PC-9 (cell line): ENCODE measurements around the gene HOXC10. TPM values are rescaled to one million over a fixed set of nuclear protein-coding genes. Genes with fewer than 3 reads are reported as not detected.
A peak's percentile ranks its signal among the peaks of the same experiment; 100 is the strongest.

Experiments used
- BruUV-seq: library from RNA; stranded (reverse); fragments of 400-500 nt; replicated peaks from 2 replicates; lab custom pipeline; 2021; lab: Mats Ljungman, UMichigan
- CTCF ChIA-PET: fragments of 300-600 bp; sonication (Branson Sonifier 250); formaldehyde crosslinking; loops from one replicate; lab custom pipeline; 2022; ENCODE audit warnings: antibody characterized with exemption; lab: Charles Lee
- POLR2A ChIA-PET: fragments of 300-600 bp; sonication (Branson Sonifier 250); formaldehyde crosslinking; loops from one replicate; lab custom pipeline; 2022; ENCODE audit warnings: antibody characterized with exemption; ENCODE audit not compliant: unreplicated experiment; lab: Charles Lee
- DNase-seq, 2 experiments: peaks; one replicate each; pipeline versions ENCODE4 v3.0.0 to v3.0.0-alpha.2; 2015 to 2022; ENCODE audit warnings: mixed read lengths in 1 of 2
- H2AFZ ChIP-seq: fragments of 200-600 bp; sonication (generic); 2 replicates; pipeline ENCODE4 v1.8.1; 2017; ENCODE audit warnings: antibody characterized with exemption
- H3F3A ChIP-seq: fragments of 200-600 bp; sonication (generic); 2 replicates; pipeline ENCODE4 v1.8.1; 2017; ENCODE audit warnings: antibody characterized with exemption, mild to moderate bottlenecking, low read depth; ENCODE audit not compliant: insufficient read depth
- H3K27ac ChIP-seq: fragments of 200-600 bp; sonication (generic); 2 replicates; pipeline ENCODE4 v1.6.1; 2016; ENCODE audit warnings: mixed run types
- H3K27me3 ChIP-seq: fragments of 200-600 bp; sonication (generic); 2 replicates; pipeline ENCODE4 v1.6.1; 2016; ENCODE audit warnings: low read depth, mixed run types; ENCODE audit not compliant: insufficient read depth
- H3K36me3 ChIP-seq: fragments of 200-600 bp; sonication (generic); 2 replicates; pipeline ENCODE4 v1.6.1; 2016; ENCODE audit warnings: low read depth, mixed run types
- H3K4me1 ChIP-seq: fragments of 200-600 bp; sonication (generic); replicated peaks from 2 replicates; pipeline ENCODE4 v1.6.1; 2016; ENCODE audit warnings: mixed run types; ENCODE audit not compliant: insufficient read depth
- H3K4me2 ChIP-seq: fragments of 200-600 bp; sonication (generic); 2 replicates; pipeline ENCODE4 v1.6.1; 2017; ENCODE audit warnings: mixed run types
- H3K4me3 ChIP-seq: fragments of 200-600 bp; sonication (generic); 2 replicates; pipeline ENCODE4 v1.6.1; 2016; ENCODE audit warnings: mixed run types
- H3K79me2 ChIP-seq: fragments of 200-600 bp; sonication (generic); 2 replicates; pipeline ENCODE4 v1.6.1; 2017; ENCODE audit warnings: low read depth, mixed run types
- H3K9me2 ChIP-seq: fragments of 200-600 bp; sonication (generic); 2 replicates; pipeline ENCODE4 v1.8.1; 2017; ENCODE audit warnings: mild to moderate bottlenecking; ENCODE audit not compliant: insufficient read depth
- H3K9me3 ChIP-seq: fragments of 200-600 bp; sonication (generic); 2 replicates; pipeline ENCODE4 v1.8.1; 2016; ENCODE audit warnings: low read depth; ENCODE audit not compliant: insufficient read depth
- H4K20me1 ChIP-seq: fragments of 200-600 bp; sonication (generic); 2 replicates; pipeline ENCODE4 v1.8.1; 2017; ENCODE audit not compliant: insufficient read depth
- EZH2 ChIP-seq: fragments of 200-600 bp; sonication (generic); IDR thresholded peaks from 2 replicates; pipeline ENCODE4 v1.8.0; 2017; ENCODE audit warnings: antibody characterized with exemption, low read depth
- intact Hi-C: fragments of 100-400 bp; cut with micrococcal nuclease; formaldehyde crosslinking; loops from one replicate; pipeline ENCODE4 v1.10.0; 2022; ENCODE audit not compliant: unreplicated experiment
- total RNA-seq: library from RNA; stranded (reverse); gene quantifications from 2 replicates; pipeline ENCODE4 v1.2.3, GENCODE V29; 2021
- TF ChIP-seq, protein P1 (sequence below): fragments of 200-600 bp; sonication (generic); conservative IDR thresholded peaks from 2 replicates; pipeline ENCODE4 v1.6.1; 2017; ENCODE audit warnings: mixed run types, antibody characterized with exemption, mild to moderate bottlenecking, moderate library complexity

The HOXC10 gene
- total RNA-seq, 1 experiment from 2014 or later: 1.1 TPM

DNA sequence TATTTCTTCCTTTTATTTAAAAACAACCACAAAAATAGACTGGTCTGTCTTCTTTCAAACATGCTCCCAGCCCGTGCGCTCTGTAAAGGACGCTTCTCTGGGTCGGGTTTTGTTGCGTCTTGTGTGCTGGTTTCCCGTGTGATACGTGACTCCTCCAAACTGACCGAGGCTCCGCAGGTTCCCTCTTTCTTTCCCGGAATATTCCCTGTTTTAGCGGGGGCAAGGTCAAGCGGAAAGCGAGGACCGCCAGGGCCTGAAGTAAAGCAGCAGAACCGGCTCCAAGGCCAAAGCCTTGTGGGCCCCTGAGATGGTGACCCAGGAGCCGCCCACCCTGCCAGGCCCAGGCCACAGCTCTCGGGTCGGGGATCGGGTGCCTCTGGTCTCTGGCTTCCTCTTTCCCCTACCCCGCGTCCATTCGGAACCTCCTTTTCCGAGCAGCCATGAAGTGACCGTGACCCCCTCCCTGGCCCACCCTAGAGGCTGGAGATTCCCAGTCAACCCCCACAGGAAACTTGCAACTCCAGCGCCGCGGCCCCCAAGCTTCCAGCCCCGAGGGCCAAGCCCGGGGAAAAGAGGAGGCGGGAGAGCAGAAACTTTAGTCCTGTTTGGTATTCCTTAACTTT is 885 bp upstream of the HOXC10 start:
- H4K20me1 ChIP-seq: no peaks in the 10 kb centered on the region
- peak overlapping the region; percentile 44; the same call in 1 of the 2 replicates for H3K4me2 ChIP-seq
- no peaks in the 10 kb centered on the region for H3K27me3 ChIP-seq
- ChIA-PET CTCF (interaction anchor here (0.7 kb wide), 2 partner anchors 132 to 215 kb away, joined by 3 to 4 read pairs; no protein-coding TSS in a partner anchor), POLR2A (no interaction called here)
- intact Hi-C loops: no loop called here
- peaks cover 14% of the 10 kb centered on the region for H3K4me1 ChIP-seq
- H3K27ac ChIP-seq: no peak overlapping the region
- no peaks in the 10 kb centered on the region for H3K9me2 ChIP-seq
- no peak overlapping the region for H2AFZ ChIP-seq
- BruUV-seq: no TSS peak
- H3K36me3 ChIP-seq: no peaks in the 10 kb centered on the region
- no peaks in the 10 kb centered on the region for H3K9me3 ChIP-seq
- no peak overlapping the region for H3K4me3 ChIP-seq
- TF ChIP-seq, protein P1, sequence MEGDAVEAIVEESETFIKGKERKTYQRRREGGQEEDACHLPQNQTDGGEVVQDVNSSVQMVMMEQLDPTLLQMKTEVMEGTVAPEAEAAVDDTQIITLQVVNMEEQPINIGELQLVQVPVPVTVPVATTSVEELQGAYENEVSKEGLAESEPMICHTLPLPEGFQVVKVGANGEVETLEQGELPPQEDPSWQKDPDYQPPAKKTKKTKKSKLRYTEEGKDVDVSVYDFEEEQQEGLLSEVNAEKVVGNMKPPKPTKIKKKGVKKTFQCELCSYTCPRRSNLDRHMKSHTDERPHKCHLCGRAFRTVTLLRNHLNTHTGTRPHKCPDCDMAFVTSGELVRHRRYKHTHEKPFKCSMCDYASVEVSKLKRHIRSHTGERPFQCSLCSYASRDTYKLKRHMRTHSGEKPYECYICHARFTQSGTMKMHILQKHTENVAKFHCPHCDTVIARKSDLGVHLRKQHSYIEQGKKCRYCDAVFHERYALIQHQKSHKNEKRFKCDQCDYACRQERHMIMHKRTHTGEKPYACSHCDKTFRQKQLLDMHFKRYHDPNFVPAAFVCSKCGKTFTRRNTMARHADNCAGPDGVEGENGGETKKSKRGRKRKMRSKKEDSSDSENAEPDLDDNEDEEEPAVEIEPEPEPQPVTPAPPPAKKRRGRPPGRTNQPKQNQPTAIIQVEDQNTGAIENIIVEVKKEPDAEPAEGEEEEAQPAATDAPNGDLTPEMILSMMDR: no peak
- no peak for TF ChIP-seq EZH2
- no peaks in the 10 kb centered on the region for H3K79me2 ChIP-seq
- no peak for DNase-seq
- H3F3A ChIP-seq: peaks cover 9% of the 10 kb centered on the region; the same call in 1 of the 2 replicates

GRCh38 chr12:53985692-53985993 is 697 bp downstream of the HOXC10 start:
- no peaks in the 10 kb centered on the region for H3K9me3 ChIP-seq
- H3K4me2 ChIP-seq: no peak overlapping the region
- no peaks in the 10 kb centered on the region for H3K27me3 ChIP-seq
- no peak for TF ChIP-seq EZH2
- TF ChIP-seq, protein P1: no peak
- peaks cover 22% of the 10 kb centered on the region for H3K4me1 ChIP-seq
- peaks cover 9% of the 10 kb centered on the region; the same call in 1 of the 2 replicates for H3F3A ChIP-seq
- no TSS peak for BruUV-seq
- intact Hi-C loops: loop anchor here (1.0 to 5.0 kb wide), 3 partner anchors 118 to 283 kb away; no protein-coding TSS in a partner anchor
- POLR2A ChIA-PET: no interaction called here
- no peak for DNase-seq
- no peak overlapping the region for H3K27ac ChIP-seq
- H4K20me1 ChIP-seq: no peaks in the 10 kb centered on the region
- H3K4me3 ChIP-seq: no peak overlapping the region
- H3K36me3 ChIP-seq: no peaks in the 10 kb centered on the region
- H2AFZ ChIP-seq: no peak overlapping the region
- no peaks in the 10 kb centered on the region for H3K9me2 ChIP-seq
- H3K79me2 ChIP-seq: no peaks in the 10 kb centered on the region
- CTCF ChIA-PET: interaction anchor here (1.2 kb wide), 1 partner anchor 222 kb away, joined by 3 read pairs; no protein-coding TSS in a partner anchor

DNA sequence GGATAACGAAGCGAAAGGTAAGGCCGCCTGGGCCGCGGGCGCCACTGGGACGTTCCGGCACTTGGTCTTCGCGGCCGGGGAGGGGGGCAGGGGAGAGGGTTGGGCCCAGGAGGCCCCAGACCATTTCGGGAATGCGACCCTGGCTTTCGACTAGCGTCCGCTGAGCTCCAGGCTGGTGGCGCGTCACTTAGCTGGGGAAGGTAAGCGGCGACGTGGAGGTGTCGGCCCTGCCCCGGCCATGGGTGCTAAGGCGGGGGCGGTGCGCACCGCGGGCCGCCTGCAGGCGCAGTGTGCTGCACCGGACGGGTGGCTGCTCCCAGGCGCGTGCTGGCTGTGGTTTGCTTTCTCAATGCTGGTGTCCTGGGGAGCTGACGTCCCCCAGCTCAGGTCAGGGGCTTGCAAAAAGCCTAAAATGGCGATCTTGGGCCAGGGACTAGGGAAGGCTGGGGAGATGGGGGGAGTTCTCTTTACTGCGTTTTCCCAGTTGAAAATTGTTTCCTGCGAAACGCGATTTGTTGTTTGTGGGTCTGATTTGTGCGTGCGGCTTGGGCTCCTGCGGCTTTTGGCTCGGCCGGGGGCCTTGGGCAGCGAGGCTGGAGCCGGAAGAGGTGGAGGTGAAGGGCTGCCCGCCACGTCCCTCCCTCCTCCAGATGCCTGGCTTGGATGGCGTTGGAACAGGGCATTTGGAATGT is 1.2 kb downstream of the HOXC10 start:
- TF ChIP-seq, protein P1: no peak
- no peak for TF ChIP-seq EZH2
- ChIA-PET POLR2A (no interaction called here), CTCF (interaction anchor here (1.1 kb wide), 1 partner anchor 215 kb away, joined by 3 read pairs; no protein-coding TSS in a partner anchor)
- H3K27ac ChIP-seq: no peak overlapping the region
- H3K4me1 ChIP-seq: peaks cover 22% of the 10 kb centered on the region
- no peaks in the 10 kb centered on the region for H3K27me3 ChIP-seq
- no peaks in the 10 kb centered on the region for H3K79me2 ChIP-seq
- intact Hi-C loops: loop anchor here (1.0 to 5.0 kb wide), 3 partner anchors 119 to 284 kb away; no protein-coding TSS in a partner anchor
- H3K9me3 ChIP-seq: no peaks in the 10 kb centered on the region
- H3K36me3 ChIP-seq: no peaks in the 10 kb centered on the region
- H4K20me1 ChIP-seq: no peaks in the 10 kb centered on the region
- no peak overlapping the region for H3K4me3 ChIP-seq
- no peak for DNase-seq
- no peak overlapping the region for H3K4me2 ChIP-seq
- no peak overlapping the region for H2AFZ ChIP-seq
- H3F3A ChIP-seq: peaks cover 8% of the 10 kb centered on the region; the same call in 1 of the 2 replicates
- no TSS peak for BruUV-seq
- H3K9me2 ChIP-seq: no peaks in the 10 kb centered on the region
